GM19043 (cell line): ENCODE results near the gene ATP10B.
A peak's percentile ranks its signal among the peaks of the same experiment; 100 is the strongest.
"Not testable (repeated sequence)": the region's sequence is repeated elsewhere in the genome, so short reads cannot be mapped to it uniquely, and the experiment has no call there.

Experiments
- ATAC-seq: cut with Tn5 transposase; IDR thresholded peaks from one replicate; pipeline ENCODE4 v1.9.1; 2021; ENCODE audit warnings: low read depth; ENCODE audit not compliant: unreplicated experiment

The ATP10B gene

DNA sequence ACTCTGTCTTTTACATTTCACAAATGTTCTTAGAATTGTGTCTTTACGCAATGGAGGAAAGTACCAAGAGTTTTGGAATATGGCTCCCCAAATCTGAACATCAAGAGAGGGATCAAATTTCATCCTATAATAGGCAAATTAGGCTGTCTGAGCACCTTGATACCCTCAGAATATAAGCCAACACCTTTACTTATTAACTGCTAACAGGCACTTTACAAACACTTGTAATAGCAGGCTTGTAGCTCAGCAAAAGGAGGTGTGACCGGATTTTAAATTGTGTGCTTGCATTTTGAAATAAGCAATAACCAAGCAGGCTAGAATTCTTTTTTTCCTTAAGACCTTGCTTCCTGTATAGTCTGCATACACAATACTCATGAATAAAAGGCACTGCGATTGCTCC is 92.0 kb downstream of the ATP10B start:
- no peak for ATAC-seq

GRCh38 chr5:160757194-160757593 is 94.8 kb downstream of the ATP10B start:
- no peak for ATAC-seq

DNA sequence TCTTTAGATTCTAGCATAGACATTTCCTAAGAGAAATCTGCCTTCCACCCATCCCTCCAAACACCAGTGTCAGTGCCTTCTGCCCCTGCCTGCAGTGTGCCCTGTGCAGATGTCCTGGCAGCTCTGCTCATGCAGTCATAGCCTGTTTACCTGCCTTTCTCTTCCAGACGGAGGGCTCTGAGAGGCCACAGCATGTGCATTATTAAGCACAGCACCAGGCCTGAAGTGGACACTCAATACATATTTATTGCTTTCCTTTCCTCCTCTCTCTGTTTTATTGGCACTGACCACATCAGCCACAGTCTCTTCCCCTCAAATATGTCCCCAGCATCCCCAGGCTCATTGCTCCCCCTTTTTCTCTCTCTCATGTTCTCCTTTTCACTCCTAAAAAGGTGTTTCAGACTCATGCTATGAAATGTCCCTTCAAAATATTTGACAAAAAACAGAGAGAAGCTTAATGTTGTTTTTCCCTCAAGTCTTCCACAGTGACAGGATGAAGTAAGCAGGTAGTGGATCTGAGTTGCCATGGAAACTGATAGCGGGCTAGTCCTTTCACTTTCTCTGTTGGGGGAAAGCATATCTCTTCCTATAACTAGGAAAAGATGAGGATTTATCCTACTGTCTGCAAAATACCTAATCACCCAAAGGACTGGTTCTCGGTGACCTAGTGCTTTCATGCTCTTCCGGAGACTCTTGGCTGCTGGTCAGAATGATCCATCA is 100.9 kb downstream of the ATP10B start:
- no peak for ATAC-seq

DNA sequence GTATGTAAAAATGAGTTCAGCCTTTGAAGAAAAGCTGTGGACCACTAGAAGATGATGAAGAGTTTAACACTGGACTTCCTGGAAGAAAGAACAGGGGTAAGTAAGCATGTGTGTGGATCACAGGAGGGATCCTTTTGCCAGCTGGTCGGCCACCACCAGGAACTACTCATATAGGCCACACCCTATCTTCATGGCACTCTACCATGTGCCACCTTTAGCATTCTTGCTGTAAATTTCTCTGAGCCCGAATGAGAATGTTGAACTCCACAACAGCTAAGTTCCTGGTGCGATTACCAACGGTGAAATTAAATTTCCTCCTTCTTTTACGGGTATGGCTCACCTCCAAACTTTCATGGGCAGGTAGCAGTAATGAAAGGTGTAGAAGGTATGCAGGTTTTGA is 102.3 kb downstream of the ATP10B start:
- no peak for ATAC-seq

DNA sequence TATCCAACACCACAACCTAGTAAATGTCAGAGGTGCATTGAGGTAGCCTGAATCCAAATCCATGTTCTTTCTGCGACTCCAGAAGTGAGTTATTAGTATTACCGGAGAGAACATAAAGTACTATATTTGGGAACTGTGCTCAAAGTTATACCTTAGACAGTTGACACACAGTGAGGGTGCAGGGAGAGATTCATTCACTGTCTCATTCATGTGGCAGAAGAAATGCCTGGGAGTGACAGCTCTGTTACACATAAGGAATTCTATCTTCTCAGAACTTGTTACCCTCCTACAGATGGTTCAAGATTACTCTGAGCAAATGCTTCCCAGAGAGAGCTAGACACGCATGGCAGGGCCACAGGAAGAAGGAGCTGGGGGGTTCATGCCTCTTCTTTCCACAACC is 103.0 kb downstream of the ATP10B start:
- no peak for ATAC-seq

DNA sequence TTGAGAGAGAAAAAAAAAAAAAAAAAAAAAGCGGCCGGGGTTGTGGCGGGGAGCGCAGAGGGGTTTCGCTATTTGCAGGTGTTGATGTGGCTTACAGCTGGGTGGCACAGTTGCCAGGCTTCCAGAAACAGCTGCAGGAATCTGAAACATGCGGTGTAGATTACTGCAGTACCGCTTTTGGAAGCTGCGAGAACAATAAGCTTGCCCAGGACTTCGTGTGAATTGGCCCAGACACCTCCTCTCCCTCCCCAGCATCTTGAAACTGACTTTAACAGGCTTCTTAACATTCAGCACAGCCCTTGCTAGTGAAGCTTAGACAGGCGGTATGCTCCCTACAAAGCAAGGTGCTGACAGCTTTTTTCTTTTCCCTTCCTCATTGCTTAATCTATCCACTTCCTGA is 104.0 kb downstream of the ATP10B start:
- ATAC-seq: no peak

GRCh38 chr5:160747559-160747958 is 104.5 kb downstream of the ATP10B start:
- ATAC-seq: no peak

DNA sequence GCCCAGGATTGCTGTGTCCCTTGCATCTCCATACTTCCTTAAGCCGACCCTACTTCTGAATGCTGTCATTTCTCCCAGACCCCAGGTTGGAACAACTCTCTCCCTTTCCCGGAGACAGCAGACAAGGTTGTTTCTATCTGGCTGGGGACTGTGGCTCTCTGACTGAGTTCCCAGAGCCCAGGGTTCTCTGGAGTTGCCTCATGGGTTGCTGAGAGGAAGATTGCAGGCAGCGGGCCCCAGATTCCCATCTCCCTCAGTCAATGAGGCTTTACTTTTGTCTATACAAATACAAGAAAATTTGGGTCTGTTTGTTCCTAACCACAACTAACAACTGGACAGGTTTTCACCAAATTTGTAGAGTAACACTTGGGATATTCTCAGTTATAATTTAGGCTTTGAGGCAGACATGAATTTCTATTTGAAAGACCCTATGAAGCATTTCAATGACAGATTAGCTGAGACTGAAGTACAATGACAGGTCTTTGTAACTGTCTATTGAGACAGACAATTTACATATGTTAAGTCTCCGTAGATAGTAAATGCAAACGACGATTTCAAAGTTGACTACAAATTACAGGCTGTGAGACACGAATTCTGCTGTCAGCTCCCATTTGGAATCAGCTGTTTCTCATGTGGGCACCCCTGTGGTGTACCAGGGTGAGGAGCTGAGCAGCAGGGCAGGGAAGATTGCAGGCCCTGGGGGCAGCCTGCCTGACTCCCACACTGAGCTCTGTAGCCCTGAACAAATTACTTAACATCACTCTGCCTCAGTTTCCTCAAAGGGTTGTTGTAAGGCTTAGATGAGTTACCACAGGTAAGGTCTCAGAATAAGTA is 107.5 kb downstream of the ATP10B start:
- no peak for ATAC-seq

DNA sequence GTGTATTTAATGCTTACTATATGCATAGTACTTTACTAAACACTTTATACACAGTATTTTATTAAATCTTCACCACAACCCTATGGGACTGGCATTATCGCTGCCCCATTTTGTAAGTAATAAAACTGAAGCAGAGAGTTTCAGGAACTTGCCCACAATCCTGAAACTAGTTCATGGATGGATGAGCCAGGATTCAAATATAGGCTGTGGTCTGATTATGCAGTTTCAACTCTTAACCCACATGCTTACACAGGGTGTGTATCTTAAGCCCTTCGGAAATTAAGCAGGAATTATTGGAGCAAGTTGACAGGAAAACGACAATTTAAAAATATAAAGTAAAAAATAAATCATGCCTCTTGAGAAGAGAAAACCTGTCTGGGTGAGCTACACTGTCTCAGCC is 109.0 kb downstream of the ATP10B start:
- ATAC-seq: no peak

DNA sequence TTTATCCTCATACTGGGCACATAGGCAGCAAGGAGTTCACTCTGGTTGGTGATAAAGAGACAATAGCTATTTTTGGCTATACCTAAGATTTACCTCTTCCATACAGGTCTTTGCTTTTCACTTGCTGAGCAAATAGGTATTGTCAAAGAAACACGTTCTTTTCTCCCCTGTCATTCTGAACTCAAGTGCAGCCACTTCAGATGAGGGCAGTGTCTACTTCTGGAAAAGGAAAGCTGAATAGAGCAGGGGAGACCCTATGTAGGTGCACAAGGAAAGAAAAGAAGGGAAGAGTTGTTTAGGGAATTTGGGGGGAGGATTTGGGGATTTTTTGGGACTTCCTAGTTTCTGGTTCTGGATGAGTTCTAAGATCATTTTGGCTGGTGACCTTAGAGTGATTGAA is 109.6 kb downstream of the ATP10B start:
- ATAC-seq: no peak

GRCh38 chr5:160727296-160727997 is 124.6 kb downstream of the ATP10B start:
- no peak for ATAC-seq

DNA sequence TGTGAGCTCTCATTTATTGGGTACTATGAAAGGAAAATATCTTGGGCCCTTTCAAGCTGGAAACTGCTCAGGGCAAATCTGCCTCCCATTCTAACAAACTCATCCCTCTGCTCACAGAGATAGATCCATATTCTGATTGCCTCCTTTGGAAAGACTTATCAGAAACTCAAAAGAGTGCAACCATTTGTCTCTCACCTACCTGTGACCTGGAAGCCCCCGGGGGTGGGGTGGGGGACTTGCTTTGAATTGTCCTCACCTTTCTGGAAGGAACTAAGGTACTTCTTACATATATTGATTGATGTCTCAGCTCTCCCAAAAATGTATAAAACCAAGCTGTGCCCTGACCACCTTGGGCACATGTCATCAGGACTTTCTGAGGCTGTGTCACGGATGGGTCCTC is 125.3 kb downstream of the ATP10B start:
- ATAC-seq: no peak

DNA sequence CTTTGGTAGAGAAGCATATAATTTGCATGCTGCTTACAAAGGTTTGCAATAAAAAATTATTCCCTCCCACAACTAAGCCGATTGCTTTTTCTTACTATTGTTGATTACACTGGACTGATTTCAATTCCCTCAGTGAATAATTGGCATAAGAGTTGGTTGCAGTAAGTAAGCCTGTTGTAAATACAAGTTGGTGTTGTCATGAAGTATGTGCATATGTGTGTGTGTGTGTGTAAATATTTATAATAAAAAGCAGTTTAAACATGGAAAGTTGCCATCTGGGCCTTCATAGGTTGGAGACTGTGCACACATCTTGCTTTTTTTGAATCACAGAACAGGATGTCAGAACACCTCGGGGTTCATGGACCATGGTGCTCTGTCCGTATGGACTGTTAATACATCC is 131.2 kb downstream of the ATP10B start:
- ATAC-seq: no peak

- not testable (repeated sequence) for ATAC-seq
These were observed 136.5 kb downstream of the ATP10B start for GRCh38 chr5:160715508-160715907.

GRCh38 chr5:160703547-160704189 is 148.3 kb downstream of the ATP10B start:
- no peak for ATAC-seq

DNA sequence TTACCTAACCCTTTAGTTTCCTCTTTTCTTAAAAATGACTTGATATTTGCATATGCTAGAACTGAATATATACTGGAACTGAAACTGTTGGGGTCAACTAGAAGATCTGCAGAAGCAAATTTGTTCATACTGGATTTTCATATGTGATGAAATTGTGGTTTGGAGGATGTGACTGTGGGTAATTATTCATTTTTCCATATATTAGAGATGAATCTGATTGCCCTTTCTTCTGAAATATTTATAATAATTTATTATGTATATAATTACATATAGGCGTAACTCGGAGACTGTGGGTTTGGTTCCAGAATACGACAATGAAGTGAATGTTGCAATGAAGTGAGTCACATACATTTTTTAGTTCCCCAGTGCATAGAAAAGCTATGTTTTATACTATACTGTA is 149.1 kb downstream of the ATP10B start:
- ATAC-seq: peak; percentile 92

DNA sequence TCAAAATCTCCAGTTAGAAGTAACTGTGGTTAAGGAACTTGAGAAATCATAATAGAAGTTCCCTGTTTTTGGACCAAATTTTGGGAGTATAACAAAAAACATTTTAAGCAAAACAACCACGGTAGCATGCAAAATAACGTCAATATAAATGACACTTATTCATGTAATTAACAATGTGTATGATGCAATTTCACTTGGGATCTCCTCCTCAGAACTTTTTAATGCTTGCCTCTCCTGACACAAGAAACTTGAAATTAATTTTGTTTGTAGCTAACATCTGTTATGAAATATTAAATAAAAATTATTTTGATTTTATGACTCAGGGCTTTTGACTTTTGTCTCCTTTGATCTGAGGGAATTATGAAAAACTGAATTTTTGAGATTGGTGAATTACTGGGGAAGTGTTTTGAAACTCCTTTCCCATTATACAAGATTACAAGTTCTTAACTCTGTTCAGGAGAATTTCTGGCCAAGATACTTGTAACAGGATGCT is 149.7 kb downstream of the ATP10B start:
- no peak for ATAC-seq

GRCh38 chr5:160701403-160701802 is 150.6 kb downstream of the ATP10B start:
- no peak for ATAC-seq

- ATAC-seq: no peak
These were observed 152.7 kb downstream of the ATP10B start for GRCh38 chr5:160699301-160699700.

DNA sequence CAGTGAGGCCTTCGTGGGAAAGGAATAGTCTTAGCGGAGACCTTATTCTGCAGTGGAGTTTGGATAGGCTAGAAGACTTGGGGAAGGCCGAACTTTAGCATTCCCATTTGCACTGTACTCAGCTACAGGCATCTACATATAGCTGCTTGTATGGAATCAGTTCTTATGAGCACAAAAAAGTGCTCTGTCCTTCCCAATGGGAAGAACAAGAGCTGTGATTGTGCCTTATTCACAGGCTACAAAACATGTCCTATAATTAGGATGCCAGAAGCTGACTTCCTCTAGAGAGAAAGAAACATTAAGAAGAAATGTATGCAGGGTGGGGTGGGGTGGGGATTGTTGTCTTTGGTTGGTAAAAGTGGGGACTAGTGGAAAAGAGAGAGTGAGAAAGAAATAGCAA is 154.7 kb downstream of the ATP10B start:
- no peak for ATAC-seq

DNA sequence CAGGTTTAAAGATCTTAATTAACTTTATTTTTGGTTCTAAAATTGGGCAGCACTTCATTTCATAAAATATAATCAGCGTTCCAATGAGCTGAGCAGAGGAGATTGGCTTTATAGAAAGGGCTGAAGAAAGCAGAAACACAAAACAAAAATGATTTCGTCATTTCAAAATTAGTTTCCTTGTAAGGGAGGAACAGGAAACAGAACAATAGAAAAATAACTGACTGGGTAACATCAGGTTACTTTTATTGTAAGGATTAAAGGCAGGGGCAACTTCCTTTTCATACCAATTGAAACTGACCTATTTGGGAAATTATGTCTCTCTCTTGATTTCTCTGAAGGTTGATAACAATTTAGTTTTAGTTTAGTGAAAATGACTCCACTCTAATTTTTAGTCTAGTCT is 157.1 kb downstream of the ATP10B start:
- ATAC-seq: no peak
